ENCODE data around the gene ZBTB16.

The ZBTB16 gene

GRCh38 chr11:114136686-114137640, 77.5 kb downstream of the ZBTB16 start:
- no peak overlapping the region for H3K4me3 ChIP-seq (ENCODE audit: low read depth, low read length)
- peak; percentile 56 for DNase-seq (ENCODE audit: low read depth)
- TF ChIP-seq CTCF (conservative IDR thresholded peaks at IDR 0.05; ENCODE audit: low read depth, low read length): no peak

DNA sequence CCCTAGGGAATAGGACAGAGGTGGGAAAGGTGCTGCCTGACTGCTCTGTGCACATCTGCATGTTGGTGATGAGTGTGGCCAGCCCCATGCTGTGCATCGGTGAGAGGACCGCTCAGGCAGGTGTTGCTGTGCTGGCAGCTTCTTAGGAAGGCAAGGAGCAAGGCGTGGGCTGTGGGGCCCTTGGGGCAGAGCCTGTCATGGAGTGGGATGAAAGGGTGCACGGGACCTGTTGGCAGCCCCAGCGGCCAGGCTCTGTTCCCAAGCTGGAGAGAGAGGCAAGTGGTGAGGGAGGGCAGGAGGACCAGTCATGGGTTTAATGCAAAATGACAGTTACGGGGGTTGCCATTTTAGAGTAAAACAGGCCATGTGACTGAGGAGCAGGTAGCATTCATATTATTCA, 78.3 kb downstream of the ZBTB16 start:
- no peak overlapping the region for H3K4me3 ChIP-seq (ENCODE audit: low read depth, low read length)
- no peak for TF ChIP-seq CTCF (conservative IDR thresholded peaks at IDR 0.05; ENCODE audit: low read depth, low read length)
- DNase-seq (ENCODE audit: low read depth): no peak

- no peak for DNase-seq (ENCODE audit: low read depth)
- no peak for TF ChIP-seq CTCF (conservative IDR thresholded peaks at IDR 0.05; ENCODE audit: low read depth, low read length)
- H3K4me3 ChIP-seq (ENCODE audit: low read depth, low read length): no peak overlapping the region
Observed at GRCh38 chr11:114138411-114138810, 78.9 kb downstream of the ZBTB16 start.

GRCh38 chr11:114140826-114141225, 81.3 kb downstream of the ZBTB16 start:
- no peak for DNase-seq (ENCODE audit: low read depth)
- no peak overlapping the region for H3K4me3 ChIP-seq (ENCODE audit: low read depth, low read length)
- TF ChIP-seq CTCF (conservative IDR thresholded peaks at IDR 0.05; ENCODE audit: low read depth, low read length): no peak

- no peak for DNase-seq (ENCODE audit: low read depth)
- no peak for TF ChIP-seq CTCF (conservative IDR thresholded peaks at IDR 0.05; ENCODE audit: low read depth, low read length)
- no peak overlapping the region for H3K4me3 ChIP-seq (ENCODE audit: low read depth, low read length)
Observed at GRCh38 chr11:114141863-114142580, 82.5 kb downstream of the ZBTB16 start.

DNA sequence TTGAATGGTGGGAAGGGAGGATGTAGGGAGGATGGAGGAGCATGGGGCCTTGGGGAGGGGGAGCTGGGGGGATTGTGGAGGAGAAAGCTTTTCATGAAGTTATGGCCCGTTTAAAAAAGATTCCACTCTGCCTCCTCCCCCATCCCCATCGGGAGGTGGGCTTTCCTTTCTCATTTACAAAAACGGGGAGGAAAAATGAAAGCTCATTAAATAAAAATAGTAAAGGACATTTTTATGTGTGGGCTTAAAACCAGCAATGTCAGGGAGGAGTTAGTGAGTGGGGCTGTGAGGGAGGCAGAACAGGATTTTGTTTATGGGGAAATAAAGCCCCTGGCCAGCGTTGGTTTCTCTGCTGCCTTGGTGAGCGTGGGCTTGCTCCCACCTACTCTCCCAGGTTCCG, 83.2 kb downstream of the ZBTB16 start:
- DNase-seq (ENCODE audit: low read depth): no peak
- H3K4me3 ChIP-seq (ENCODE audit: low read depth, low read length): no peak overlapping the region
- no peak for TF ChIP-seq CTCF (conservative IDR thresholded peaks at IDR 0.05; ENCODE audit: low read depth, low read length)
